GM12878 (cell line): ENCODE results near the gene FBXL7. TPM values are rescaled to one million over a fixed set of nuclear protein-coding genes. Genes with fewer than 3 reads are reported as not detected.

Source experiments
- ATAC-seq: fragments of 200-7000 bp; cut with Tn5 transposase; 3 replicates; pipeline ENCODE4 v1.9.1; 2020; ENCODE audit warnings: mild to moderate bottlenecking, moderate library complexity
- BruUV-seq: library from RNA; stranded (reverse); fragments of 400-500 nt; replicated peaks from 2 replicates; lab custom pipeline; 2021; lab: Mats Ljungman, UMichigan
- CTCF ChIA-PET: fragments of 300-600 bp; sonication (Branson Sonifier 250); formaldehyde crosslinking; extraction: SDS; loops from one replicate; lab custom pipeline; 2021; ENCODE audit warnings: inconsistent platforms; lab: Yijun Ruan, JAX
- POLR2A ChIA-PET: fragments of 350-600 bp; formaldehyde crosslinking; extraction: SDS; loops from one replicate; lab custom pipeline; 2021; ENCODE audit warnings: inconsistent platforms; lab: Charles Lee
- RAD21 ChIA-PET: fragments of 300-600 bp; sonication (Branson Sonifier 250); formaldehyde crosslinking; loops from one replicate; lab custom pipeline; 2023; ENCODE audit warnings: antibody characterized with exemption; ENCODE audit not compliant: unreplicated experiment; lab: Charles Lee
- SMC1A ChIA-PET: fragments of 300-600 bp; sonication (Branson Sonifier 250); formaldehyde crosslinking; loops from one replicate; lab custom pipeline; 2023; ENCODE audit not compliant: unreplicated experiment, uncharacterized antibody; lab: Charles Lee
- DNase-seq: peaks from one replicate; pipeline ENCODE4 v3.0.0-alpha.2; 2011; ENCODE audit warnings: low read depth, low spot score
- FAIRE-seq: peaks from 3 replicates; lab custom pipeline; 2011; peaks lifted over from hg19 to GRCh38; lab: Jason Lieb, UNC
- H2AFZ ChIP-seq: 2 replicates; pipeline ENCODE4 v1.6.0; 2011; ENCODE audit warnings: low read depth, low read length, control low read depth; ENCODE audit not compliant: control insufficient read depth
- H3K27ac ChIP-seq: 2 replicates; pipeline ENCODE4 v1.5.1; 2011; ENCODE audit warnings: control low read depth; ENCODE audit not compliant: control insufficient read depth, insufficient read depth
- H3K27me3 ChIP-seq, 2 experiments: replicated peaks in 1 of 2; 2 replicates each; pipeline versions ENCODE4 v1.6.0 to v1.6.1; 2011; ENCODE audit warnings: low read length in 1 of 2; ENCODE audit not compliant: control insufficient read depth in 2 of 2, insufficient read depth in 2 of 2
- H3K36me3 ChIP-seq, 2 experiments: 2 replicates each; pipeline ENCODE4 v1.5.1; 2011; ENCODE audit warnings: low read length in 1 of 2; ENCODE audit not compliant: control insufficient read depth in 2 of 2, insufficient read depth in 2 of 2
- H3K4me1 ChIP-seq: 2 replicates; pipeline ENCODE4 v1.6.1; 2011; ENCODE audit warnings: mild to moderate bottlenecking, low read length, moderate library complexity, mixed read lengths; ENCODE audit not compliant: control insufficient read depth, insufficient read depth
- H3K4me2 ChIP-seq: 2 replicates; pipeline ENCODE4 v1.6.0; 2011; ENCODE audit warnings: control low read depth; ENCODE audit not compliant: control insufficient read depth, insufficient read depth
- H3K4me3 ChIP-seq: fragments of 200-600 bp; sonication (generic); 2 replicates; pipeline ENCODE4 v1.5.1; 2016
- H3K79me2 ChIP-seq: 2 replicates; pipeline ENCODE4 v1.6.0; 2011; ENCODE audit warnings: low read length; ENCODE audit not compliant: control insufficient read depth, insufficient read depth
- H3K9ac ChIP-seq: 2 replicates; pipeline ENCODE4 v1.8.0; 2011; ENCODE audit warnings: low read length, control low read depth, mixed read lengths; ENCODE audit not compliant: control insufficient read depth, insufficient read depth
- H3K9me3 ChIP-seq: replicated peaks from 3 replicates; pipeline ENCODE4 v1.5.1; 2011; ENCODE audit warnings: mild to moderate bottlenecking, low read length; ENCODE audit not compliant: control insufficient read depth, insufficient read depth
- H4K20me1 ChIP-seq: 2 replicates; pipeline ENCODE4 v1.6.0; 2011; ENCODE audit not compliant: control insufficient read depth, insufficient read depth
- CTCF ChIP-seq, 3 experiments: IDR thresholded peaks in 2 of 3; conservative IDR thresholded peaks in 1 of 3; 2 replicates each; pipeline ENCODE4 v1.5.1; 2011; ENCODE audit warnings: low read depth in 3 of 3, low read length in 3 of 3, mild to moderate bottlenecking in 3 of 3, control low read depth in 2 of 3, moderate library complexity in 2 of 3, inconsistent platforms in 1 of 3, mixed read lengths in 1 of 3; ENCODE audit not compliant: control insufficient read depth in 2 of 3, insufficient read depth in 1 of 3; ENCODE audit errors: extremely low read depth in 1 of 3
- E4F1 ChIP-seq: fragments of 450-650 bp; IDR thresholded peaks from 2 replicates; pipeline ENCODE4 v1.6.1; 2018; ENCODE audit warnings: borderline replicate concordance, mild to moderate bottlenecking; ENCODE audit not compliant: partially characterized antibody
- EP300 ChIP-seq, 2 experiments: fragments of 150-350 bp in 1 of 2; IDR thresholded peaks; 2 replicates each; pipeline ENCODE4 v1.6.1; 2011 to 2012; ENCODE audit warnings: low read depth in 2 of 2, low read length in 2 of 2, borderline replicate concordance in 1 of 2, improper control_type of control experiment in 1 of 2, inconsistent platforms in 1 of 2; ENCODE audit not compliant: control insufficient read depth in 1 of 2
- HDAC2 ChIP-seq: fragments of 200-600 bp; sonication (generic); IDR thresholded peaks from 2 replicates; pipeline ENCODE4 v1.6.1; 2017
- KDM1A ChIP-seq: fragments of 200-600 bp; sonication (generic); IDR thresholded peaks from 2 replicates; pipeline ENCODE4 v1.6.1; 2016; ENCODE audit warnings: borderline replicate concordance
- MXI1 ChIP-seq: fragments of 150-350 bp; IDR thresholded peaks from 2 replicates; pipeline ENCODE4 v1.6.1; 2011; ENCODE audit warnings: low read depth, mild to moderate bottlenecking, inconsistent platforms, low read length, improper control_type of control experiment
- RCOR1 ChIP-seq: conservative IDR thresholded peaks from 2 replicates; pipeline ENCODE4 v1.6.1; 2012; ENCODE audit warnings: low read depth, low read length, improper control_type of control experiment
- RUNX3 ChIP-seq: IDR thresholded peaks from 2 replicates; pipeline ENCODE4 v1.6.1; 2012; ENCODE audit warnings: low read length, inconsistent platforms
- STAT3 ChIP-seq: IDR thresholded peaks from 2 replicates; pipeline ENCODE4 v1.6.1; 2011; ENCODE audit warnings: low read depth, low read length, improper control_type of control experiment
- TAF1 ChIP-seq: IDR thresholded peaks from 2 replicates; pipeline ENCODE4 v1.6.1; 2011; ENCODE audit warnings: mild to moderate bottlenecking, low read depth, low read length, borderline replicate concordance
- USF1 ChIP-seq: IDR thresholded peaks from 2 replicates; pipeline ENCODE4 v1.6.1; 2011; ENCODE audit warnings: borderline replicate concordance, low read depth, mild to moderate bottlenecking, moderate library complexity, mixed read lengths, low read length; ENCODE audit not compliant: insufficient read depth; ENCODE audit errors: extremely low read length
- ZBED1 ChIP-seq: IDR thresholded peaks from 2 replicates; pipeline ENCODE4 v1.6.1; 2016; ENCODE audit warnings: borderline replicate concordance
- ZBTB4 ChIP-seq: fragments of 450-650 bp; formaldehyde crosslinking; IDR thresholded peaks from 2 replicates; pipeline ENCODE4 v1.4.0; 2022; ENCODE audit warnings: mild to moderate bottlenecking, moderate library complexity
- ZNF384 ChIP-seq: IDR thresholded peaks from 2 replicates; pipeline ENCODE4 v1.6.1; 2012; ENCODE audit warnings: low read depth, mild to moderate bottlenecking, low read length, improper control_type of control experiment, borderline replicate concordance
- WGBS: methylation state at CpG from one replicate; pipeline ENCODE4 v1.1.6; 2016; ENCODE audit warnings: low lambda C conversion rate; ENCODE audit not compliant: insufficient replicate concordance, insufficient coverage; ENCODE audit errors: missing lambda C conversion rate; 5-methylcytosine and 5-hydroxymethylcytosine counted together
- in situ Hi-C: fragments of 300-500 bp; cut with MboI; formaldehyde crosslinking; loops from 9 replicates; pipeline ENCODE4 v1.14.3; 2018; ENCODE audit warnings: mixed read lengths
- intact Hi-C: fragments of 100-400 bp; cut with micrococcal nuclease; formaldehyde crosslinking; loops from one replicate; pipeline ENCODE4 v1.14.2; 2022; ENCODE audit not compliant: unreplicated experiment
- polyA plus RNA-seq, 11 experiments: library from polyadenylated mRNA; depleted of rRNA in 4 of 11; unstranded in 6 of 11; stranded (reverse) in 5 of 11; fragments of >200 nt; fragmentation: Nextera tagmentation in 4 of 11; fragmentation: Illumina TruSeq in 1 of 11; extraction: Ambion mirVana in 4 of 11; extraction: Trizol in 1 of 11; gene quantifications; 1 replicate in 1 of 11; 2 replicates in 10 of 11; pipeline versions ENCODE4 v1.2.1 to v1.2.3, GENCODE V29; 2011 to 2016; ENCODE audit warnings: inconsistent platforms in 2 of 11, missing spikeins in 2 of 11, low read depth in 1 of 11
- total RNA-seq, 4 experiments: library from RNA; depleted of rRNA in 3 of 4; stranded (reverse); fragments of >200 nt in 3 of 4; fragmentation: Illumina TruSeq in 1 of 4; extraction: Trizol in 1 of 4; gene quantifications; 2 replicates each; pipeline versions ENCODE4 v1.2.1 to v1.2.3, GENCODE V29; 2013 to 2021

Gene FBXL7
- total and polyA plus RNA-seq, 10 of the 15 experiments (the other 5 are each of a cell fraction or from before 2014, with no cell fraction given): 0.03 to 0.44 (median 0.16) TPM

DNA sequence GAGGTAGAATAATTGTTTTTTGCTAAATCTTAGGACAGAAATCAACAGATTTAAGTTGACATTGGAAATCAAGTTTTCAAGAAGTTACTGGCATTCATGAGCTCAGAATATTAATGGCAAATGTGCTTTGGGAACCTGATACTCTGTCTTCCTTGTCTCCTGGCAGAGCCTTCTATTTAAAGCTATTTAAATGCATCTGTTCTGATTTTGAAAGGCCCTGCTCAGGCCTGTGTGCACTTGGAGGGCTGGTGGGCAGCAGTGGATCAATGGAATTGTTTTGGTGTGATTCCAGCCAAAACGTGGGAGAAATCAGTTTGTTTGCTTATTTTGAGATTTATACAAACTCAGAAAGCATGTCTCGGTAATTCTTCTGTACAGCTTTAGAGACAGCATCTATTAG lies 38.5 kb downstream of the FBXL7 start (continued):
- TF ChIP-seq CTCF (IDR thresholded peaks at IDR 0.05 in 2 of 3, conservative IDR thresholded peaks at IDR 0.05 in 1 of 3; ENCODE audit: control insufficient read depth in 2 of 3, extremely low read depth in 1 of 3, insufficient read depth in 1 of 3, low read depth in 3 of 3, low read length in 3 of 3) (no peak), ZNF384 (no peak), KDM1A (no peak), RCOR1 (no peak), MXI1 (no peak), EP300 (IDR thresholded peaks at IDR 0.05; ENCODE audit: borderline replicate concordance in 1 of 2, control insufficient read depth in 1 of 2, low read depth in 2 of 2, low read length in 2 of 2) (no peak), TAF1 (no peak)

DNA sequence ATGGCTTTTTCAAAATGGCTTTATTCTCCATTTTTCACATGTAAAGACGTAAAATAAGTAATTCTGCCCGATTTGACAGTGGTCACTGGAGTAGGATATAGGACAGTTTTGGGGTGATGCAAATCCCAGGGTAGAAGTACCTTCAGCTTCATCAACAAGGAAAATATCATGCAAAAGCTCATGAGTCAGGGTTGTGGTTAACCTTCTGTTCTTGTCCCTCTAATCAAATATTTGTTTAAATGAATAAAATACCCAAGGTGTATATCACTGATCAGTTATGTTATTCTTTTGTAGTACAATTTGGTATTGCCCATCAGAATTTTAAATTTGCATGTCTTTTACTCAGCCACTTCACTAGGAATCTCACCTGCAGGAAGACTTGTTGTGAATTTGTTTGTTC lies 40.0 kb downstream of the FBXL7 start:
- no peak for FAIRE-seq
- H3K4me3 ChIP-seq: no peak overlapping the region
- CTCF ChIA-PET: no interaction called here
- SMC1A ChIA-PET: interaction anchor here (1.4 kb wide), 1 partner anchor 10 kb away, joined by 5 read pairs; no protein-coding TSS in a partner anchor
- H3K9ac ChIP-seq: no peak overlapping the region
- no peak overlapping the region for H3K4me2 ChIP-seq
- RAD21 ChIA-PET: no interaction called here
- H3K9me3 ChIP-seq: no peaks in the 10 kb centered on the region
- H3K27me3 ChIP-seq: no peaks in the 10 kb centered on the region
- in situ Hi-C loops (no loop called here), intact Hi-C loops (no loop called here)
- POLR2A ChIA-PET: no interaction called here
- TF ChIP-seq ZBED1: no peak
- no peak for TF ChIP-seq STAT3
- no peak for TF ChIP-seq RUNX3
- TF ChIP-seq E4F1: no peak
- no peak for TF ChIP-seq USF1
- TF ChIP-seq HDAC2: no peak
- TF ChIP-seq ZBTB4 (CRISPR knock-in tag): no peak
- no peak for TF ChIP-seq EP300 (IDR thresholded peaks at IDR 0.05; ENCODE audit: borderline replicate concordance in 1 of 2, control insufficient read depth in 1 of 2, low read depth in 2 of 2, low read length in 2 of 2)
- no peak overlapping the region for H2AFZ ChIP-seq
- no TSS peak for BruUV-seq
- no peak overlapping the region for H3K27ac ChIP-seq
- H3K79me2 ChIP-seq: no peaks in the 10 kb centered on the region
- WGBS: 4% methylated on average over 2 of the region's 2 CpGs
- no peak for DNase-seq
- H3K4me1 ChIP-seq: no peaks in the 10 kb centered on the region
- ATAC-seq: no peak
- no peaks in the 10 kb centered on the region for H3K36me3 ChIP-seq
- H4K20me1 ChIP-seq: no peaks in the 10 kb centered on the region
